Activated CD4-positive, alpha-beta memory T cell treated with anti-CD3 and anti-CD28 coated beads, Interleukin-2, amount 10 ng/mL, durations not matched to agents 7 days and 5 days (primary cell): Measurements from ENCODE around the gene LCE1D. TPM values are rescaled to one million over a fixed set of nuclear protein-coding genes. Genes with fewer than 3 reads are reported as not detected.

ENCODE experiments used
- CTCF ChIA-PET: fragments of 350-600 bp; sonication (Branson Sonifier 250); formaldehyde crosslinking; loops from one replicate; lab custom pipeline; 2021; ENCODE audit warnings: antibody characterized with exemption, inconsistent platforms; lab: Charles Lee
- POLR2A ChIA-PET: fragments of 350-600 bp; sonication (Branson Sonifier 250); formaldehyde crosslinking; loops from one replicate; lab custom pipeline; 2021; ENCODE audit warnings: antibody characterized with exemption; lab: Charles Lee
- DNase-seq: peaks from one replicate; pipeline ENCODE4 v3.0.0-alpha.2; 2020
- H3K27ac Mint-ChIP-seq: one replicate; pipeline ENCODE4 v1.8.0; 2021; ENCODE audit warnings: mild to moderate bottlenecking, mixed read lengths
- H3K27me3 Mint-ChIP-seq: one replicate; pipeline ENCODE4 v1.8.0; 2021; ENCODE audit warnings: mixed read lengths
- H3K36me3 Mint-ChIP-seq: one replicate; pipeline ENCODE4 v1.8.0; 2021; ENCODE audit warnings: low read depth, mixed read lengths
- H3K4me1 Mint-ChIP-seq: one replicate; pipeline ENCODE4 v1.8.0; 2021; ENCODE audit warnings: mixed read lengths
- H3K4me3 Mint-ChIP-seq: one replicate; pipeline ENCODE4 v1.8.0; 2021; ENCODE audit warnings: mild to moderate bottlenecking, mixed read lengths
- H3K9me3 Mint-ChIP-seq: one replicate; pipeline ENCODE4 v1.8.0; 2021; ENCODE audit warnings: mixed read lengths
- total RNA-seq, 2 experiments: library from RNA; stranded (reverse); gene quantifications; one replicate each; pipeline ENCODE4 v1.2.3, GENCODE V29; 2021

The LCE1D gene
- total RNA-seq = not detected

- Mint-ChIP-seq H3K9me3 (no peaks in the 10 kb centered on the region), H3K27me3 (peaks cover 4% of the 10 kb centered on the region), H3K27ac (no peak within 1 kb of the TSS), H3K4me3 (no peak within 1 kb of the TSS), H3K4me1 (no peaks in the 10 kb centered on the region), H3K36me3 (no peaks in the 10 kb centered on the region)
- ChIA-PET CTCF (no interaction called here), POLR2A (no interaction called here)
- DNase-seq = no peak
Measured at GRCh38 chr1:152796421-152796820, at the start of gene LCE1D. Gene LCE1D (plus strand): TSS chr1:152796721. CDS start chr1:152797795, 1,074 bp downstream.

DNA sequence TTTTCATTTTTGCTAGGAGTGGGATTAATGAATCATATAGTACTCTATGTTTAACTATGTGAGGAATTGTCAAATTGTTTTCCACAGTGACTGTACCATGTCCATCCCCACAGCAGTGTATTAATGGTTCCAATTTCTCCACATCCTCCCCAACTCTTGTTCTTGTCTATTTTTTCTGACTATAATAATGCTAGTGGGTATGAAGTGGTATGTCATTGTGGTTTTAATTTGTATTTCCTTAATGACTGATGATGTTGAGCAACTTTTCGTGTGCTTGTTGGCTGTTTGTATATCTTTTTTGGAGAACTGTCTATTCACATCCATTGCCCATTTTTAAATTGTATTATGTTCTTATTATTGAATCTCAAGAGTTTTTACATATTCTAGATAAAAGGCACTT is 48.7 kb upstream of the LCE1D start:
- Mint-ChIP-seq H3K9me3 (no peaks in the 10 kb centered on the region), H3K4me3 (no peak overlapping the region), H3K36me3 (no peaks in the 10 kb centered on the region), H3K4me1 (no peaks in the 10 kb centered on the region), H3K27me3 (peaks cover 17% of the 10 kb centered on the region), H3K27ac (no peak overlapping the region)
- POLR2A ChIA-PET = no interaction called here
- CTCF ChIA-PET = no interaction called here
- DNase-seq = no peak

DNA sequence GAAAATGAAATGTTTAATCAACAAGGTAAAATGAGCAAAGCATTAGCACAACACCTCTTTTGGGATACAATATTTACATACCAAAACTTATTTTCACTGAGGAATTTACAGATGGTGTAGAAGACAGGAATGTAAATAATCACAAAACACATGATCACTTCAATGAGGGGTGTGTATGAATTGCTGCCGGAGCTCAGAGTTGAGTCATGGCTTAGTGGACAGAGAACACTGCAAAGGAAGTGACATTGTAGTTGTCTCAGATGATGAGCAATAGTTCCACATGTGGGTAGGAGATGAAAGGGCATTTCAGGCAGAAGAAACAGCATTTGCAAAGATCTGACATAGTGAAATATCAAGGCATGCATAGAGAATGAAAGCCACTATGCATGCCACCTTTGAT is 44.3 kb upstream of the LCE1D start:
- Mint-ChIP-seq H3K27me3 (peaks cover 16% of the 10 kb centered on the region), H3K4me3 (no peak overlapping the region), H3K36me3 (no peaks in the 10 kb centered on the region), H3K27ac (no peak overlapping the region), H3K9me3 (no peaks in the 10 kb centered on the region), H3K4me1 (no peaks in the 10 kb centered on the region)
- CTCF ChIA-PET = no interaction called here
- POLR2A ChIA-PET = no interaction called here
- no peak for DNase-seq

GRCh38 chr1:152753586-152753985 is 42.9 kb upstream of the LCE1D start:
- Mint-ChIP-seq H3K36me3 (no peaks in the 10 kb centered on the region), H3K9me3 (no peaks in the 10 kb centered on the region), H3K27ac (no peak overlapping the region), H3K27me3 (peaks cover 16% of the 10 kb centered on the region), H3K4me3 (no peak overlapping the region), H3K4me1 (no peaks in the 10 kb centered on the region)
- ChIA-PET POLR2A (no interaction called here), CTCF (no interaction called here)
- no peak for DNase-seq

GRCh38 chr1:152756872-152757271 is 39.6 kb upstream of the LCE1D start:
- no peaks in the 10 kb centered on the region for H3K9me3 Mint-ChIP-seq
- H3K27me3 Mint-ChIP-seq = peaks cover 5% of the 10 kb centered on the region
- H3K4me3 Mint-ChIP-seq = no peak overlapping the region
- ChIA-PET POLR2A (no interaction called here), CTCF (no interaction called here)
- H3K4me1 Mint-ChIP-seq = no peaks in the 10 kb centered on the region
- no peaks in the 10 kb centered on the region for H3K36me3 Mint-ChIP-seq
- H3K27ac Mint-ChIP-seq = no peak overlapping the region
- no peak for DNase-seq

DNA sequence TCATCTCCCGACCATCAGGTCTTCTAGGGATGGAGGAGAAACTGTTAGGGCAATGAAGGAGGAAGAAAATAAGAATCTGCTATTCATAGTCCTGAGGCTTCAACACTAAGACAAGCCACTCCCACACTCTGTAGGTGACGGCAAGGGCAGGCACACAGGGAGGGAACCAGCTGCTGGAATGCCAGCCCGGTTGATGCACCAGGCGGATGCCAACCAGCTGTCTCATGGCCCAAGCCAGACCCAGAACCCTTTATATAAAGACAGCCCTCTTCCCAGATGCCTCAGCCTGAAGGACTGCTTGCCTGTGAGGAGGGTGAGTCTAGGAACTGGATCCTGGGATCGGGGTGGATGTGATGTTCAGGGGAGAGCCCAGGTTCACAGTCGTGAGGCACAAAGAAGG is 38.8 kb upstream of the LCE1D start, which contains the start of gene KPRP:
TSS of gene KPRP (plus strand) at position 279 of the 400 bp plus-strand sequence. CDS start 1,564 bp downstream, outside the sequence.
- Mint-ChIP-seq H3K9me3 (no peaks in the 10 kb centered on the region), H3K36me3 (no peaks in the 10 kb centered on the region), H3K4me1 (no peaks in the 10 kb centered on the region), H3K4me3 (no peak within 1 kb of the TSS), H3K27ac (no peak within 1 kb of the TSS), H3K27me3 (peaks cover 2% of the 10 kb centered on the region)
- DNase-seq = no peak
- CTCF ChIA-PET = no interaction called here
- POLR2A ChIA-PET = no interaction called here

DNA sequence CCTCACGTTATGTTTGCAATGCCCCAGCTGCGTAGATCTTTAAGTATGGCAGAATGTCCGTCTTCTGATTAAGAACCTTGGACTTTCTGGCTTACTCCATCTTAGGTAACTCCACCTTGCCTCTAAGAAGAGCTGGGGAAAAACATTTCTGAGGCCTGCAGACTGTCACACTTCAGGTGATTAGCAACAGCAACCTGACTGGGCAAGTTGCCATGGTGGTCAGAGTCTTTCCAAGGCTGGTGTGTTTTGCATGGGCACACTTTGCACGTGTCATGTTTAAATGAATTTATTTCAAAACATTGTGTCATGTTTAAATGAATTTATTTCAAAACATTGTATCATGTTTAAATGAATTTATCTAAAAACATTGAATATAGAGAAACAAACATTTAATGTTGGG is 37.9 kb upstream of the LCE1D start:
- DNase-seq = no peak
- Mint-ChIP-seq H3K27ac (no peak overlapping the region), H3K36me3 (no peaks in the 10 kb centered on the region), H3K27me3 (no peaks in the 10 kb centered on the region), H3K4me3 (no peak overlapping the region), H3K9me3 (no peaks in the 10 kb centered on the region), H3K4me1 (no peaks in the 10 kb centered on the region)
- POLR2A ChIA-PET = no interaction called here
- CTCF ChIA-PET = no interaction called here

DNA sequence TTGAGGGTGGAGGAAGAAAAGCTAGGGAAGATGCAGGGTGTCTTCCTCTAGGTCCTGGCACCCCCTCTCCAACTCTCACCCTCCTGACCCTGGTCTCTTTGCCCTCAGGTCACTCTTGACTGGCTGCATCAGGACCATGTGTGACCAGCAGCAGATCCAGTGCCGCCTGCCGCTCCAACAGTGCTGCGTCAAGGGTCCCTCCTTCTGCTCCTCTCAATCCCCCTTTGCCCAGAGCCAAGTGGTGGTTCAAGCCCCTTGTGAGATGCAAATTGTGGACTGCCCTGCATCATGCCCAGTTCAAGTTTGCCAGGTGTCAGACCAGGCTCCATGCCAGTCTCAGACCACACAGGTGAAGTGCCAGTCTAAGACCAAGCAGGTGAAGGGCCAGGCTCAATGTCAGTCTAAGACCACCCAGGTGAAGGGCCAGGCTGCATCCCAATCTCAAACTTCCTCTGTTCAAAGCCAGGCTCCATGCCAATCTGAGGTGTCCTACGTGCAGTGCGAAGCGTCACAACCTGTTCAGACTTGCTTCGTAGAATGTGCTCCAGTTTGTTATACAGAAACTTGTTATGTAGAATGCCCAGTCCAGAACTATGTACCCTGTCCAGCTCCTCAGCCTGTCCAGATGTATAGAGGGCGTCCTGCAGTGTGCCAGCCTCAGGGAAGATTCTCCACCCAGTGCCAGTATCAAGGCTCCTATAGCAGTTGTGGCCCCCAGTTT is 36.9 kb upstream of the LCE1D start:
- ChIA-PET CTCF (no interaction called here), POLR2A (no interaction called here)
- DNase-seq = no peak
- H3K4me1 Mint-ChIP-seq = no peaks in the 10 kb centered on the region
- H3K27me3 Mint-ChIP-seq = no peaks in the 10 kb centered on the region
- no peaks in the 10 kb centered on the region for H3K9me3 Mint-ChIP-seq
- no peak overlapping the region for H3K27ac Mint-ChIP-seq
- no peaks in the 10 kb centered on the region for H3K36me3 Mint-ChIP-seq
- H3K4me3 Mint-ChIP-seq = no peak overlapping the region

- Mint-ChIP-seq H3K9me3 (no peaks in the 10 kb centered on the region), H3K36me3 (no peaks in the 10 kb centered on the region), H3K27ac (no peak overlapping the region), H3K27me3 (no peaks in the 10 kb centered on the region), H3K4me3 (no peak overlapping the region), H3K4me1 (no peaks in the 10 kb centered on the region)
- no peak for DNase-seq
- CTCF ChIA-PET = no interaction called here
- POLR2A ChIA-PET = no interaction called here
Measured at GRCh38 chr1:152760551-152761190, 35.9 kb upstream of the LCE1D start.

GRCh38 chr1:152761609-152762213 is 34.8 kb upstream of the LCE1D start:
- no peaks in the 10 kb centered on the region for H3K9me3 Mint-ChIP-seq

GRCh38 chr1:152768847-152769533 is 27.5 kb upstream of the LCE1D start:
- Mint-ChIP-seq H3K4me3 (no peak overlapping the region), H3K36me3 (no peaks in the 10 kb centered on the region), H3K27ac (no peak overlapping the region), H3K27me3 (peaks cover 7% of the 10 kb centered on the region), H3K9me3 (no peaks in the 10 kb centered on the region), H3K4me1 (no peaks in the 10 kb centered on the region)
- no peak for DNase-seq
- ChIA-PET POLR2A (no interaction called here), CTCF (no interaction called here)

More at GRCh38 chr1:152761609-152762213, 34.8 kb upstream of the LCE1D start:
- Mint-ChIP-seq H3K4me1 (no peaks in the 10 kb centered on the region), H3K27me3 (no peaks in the 10 kb centered on the region), H3K36me3 (no peaks in the 10 kb centered on the region), H3K4me3 (no peak overlapping the region), H3K27ac (no peak overlapping the region)
- POLR2A ChIA-PET = no interaction called here
- CTCF ChIA-PET = no interaction called here
- DNase-seq = no peak

- ChIA-PET POLR2A (no interaction called here), CTCF (no interaction called here)
- peaks cover 7% of the 10 kb centered on the region for H3K27me3 Mint-ChIP-seq
- no peak overlapping the region for H3K4me3 Mint-ChIP-seq
- no peaks in the 10 kb centered on the region for H3K9me3 Mint-ChIP-seq
- H3K27ac Mint-ChIP-seq = no peak overlapping the region
- H3K36me3 Mint-ChIP-seq = no peaks in the 10 kb centered on the region
- DNase-seq = no peak
- no peaks in the 10 kb centered on the region for H3K4me1 Mint-ChIP-seq
Measured at GRCh38 chr1:152770411-152770810, 26.1 kb upstream of the LCE1D start.

- Mint-ChIP-seq H3K36me3 (no peaks in the 10 kb centered on the region), H3K27me3 (peaks cover 9% of the 10 kb centered on the region), H3K4me3 (no peak within 1 kb of the TSS), H3K9me3 (no peaks in the 10 kb centered on the region), H3K27ac (no peak within 1 kb of the TSS), H3K4me1 (no peaks in the 10 kb centered on the region)
- ChIA-PET CTCF (no interaction called here), POLR2A (no interaction called here)
- DNase-seq = no peak
Measured at GRCh38 chr1:152774875-152775274, 21.6 kb upstream of the LCE1D start, which contains the start of gene LCE1F. Gene LCE1F (plus strand): TSS chr1:152775140. CDS start chr1:152776372, 1,232 bp downstream.
